Suppressor macrophage treated with lipopolysaccharide for 4 hours (primary cell): ENCODE results near the gene KCNIP3.
"Not testable (repeated sequence)": the region's sequence is repeated elsewhere in the genome, so short reads cannot be mapped to it uniquely, and the experiment has no call there.

Experiments used
- DNase-seq: peaks from one replicate; pipeline ENCODE4 v3.0.0-alpha.2; 2020

Gene KCNIP3

DNA sequence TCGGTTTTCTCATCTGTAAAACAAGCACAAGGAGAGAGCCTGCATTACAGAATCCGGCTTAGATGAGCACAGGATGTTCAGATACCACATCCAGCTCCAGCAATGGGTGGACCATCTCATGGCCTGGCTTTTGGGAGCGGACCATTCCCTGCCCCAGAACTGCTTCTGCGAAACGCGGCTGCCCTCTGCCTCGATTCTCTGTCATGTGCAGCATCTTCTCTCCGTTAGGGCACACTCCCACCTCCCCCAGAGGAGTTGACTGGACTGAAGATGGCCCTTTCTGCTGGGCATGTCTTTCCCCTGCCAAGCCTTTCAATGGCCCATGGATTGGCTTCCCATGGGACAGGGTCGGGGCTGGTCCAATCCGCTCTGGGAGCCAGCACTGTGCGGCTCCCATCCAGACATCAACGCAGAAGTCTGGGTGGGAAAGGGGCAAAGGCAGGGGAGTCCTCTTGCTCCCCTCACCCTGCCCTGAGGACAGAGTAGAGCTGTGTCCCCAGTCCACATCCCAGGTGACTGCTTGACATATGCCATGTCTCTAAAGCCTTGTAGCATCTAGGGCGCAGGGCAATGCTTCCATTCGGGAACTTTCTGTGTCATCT lies 91.0 kb downstream of the KCNIP3 start:
- DNase-seq: no peak

- no peak for DNase-seq
These were observed 91.7 kb downstream of the KCNIP3 start for GRCh38 chr2:95388856-95389244.

GRCh38 chr2:95389245-95390119 lies 92.3 kb downstream of the KCNIP3 start:
- DNase-seq: peak; percentile 67

- no peak for DNase-seq
These were observed 93.2 kb downstream of the KCNIP3 start for GRCh38 chr2:95390272-95390880.

GRCh38 chr2:95390881-95391321 lies 93.8 kb downstream of the KCNIP3 start:
- DNase-seq: no peak

GRCh38 chr2:95391641-95392310 lies 94.6 kb downstream of the KCNIP3 start:
- DNase-seq: no peak

DNA sequence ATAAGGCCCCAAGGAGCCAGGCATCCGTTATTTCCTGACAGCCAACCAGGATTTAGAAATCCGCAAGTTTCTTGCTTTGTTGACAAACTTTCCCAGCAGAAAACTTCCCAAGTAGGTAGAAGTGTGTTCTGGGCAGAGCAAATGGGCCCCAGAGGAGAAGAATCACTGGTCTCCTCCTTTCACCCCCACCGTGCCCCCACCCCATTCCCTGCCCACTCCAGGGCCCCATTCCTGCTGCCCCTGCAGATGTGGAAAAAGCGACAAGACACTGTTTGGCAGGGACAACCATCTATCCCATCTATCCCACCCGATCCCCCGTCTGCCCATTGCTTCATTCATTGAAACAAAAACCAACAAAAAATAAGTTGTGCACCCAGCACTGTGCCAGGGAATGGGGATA lies 95.2 kb downstream of the KCNIP3 start:
- no peak for DNase-seq

DNA sequence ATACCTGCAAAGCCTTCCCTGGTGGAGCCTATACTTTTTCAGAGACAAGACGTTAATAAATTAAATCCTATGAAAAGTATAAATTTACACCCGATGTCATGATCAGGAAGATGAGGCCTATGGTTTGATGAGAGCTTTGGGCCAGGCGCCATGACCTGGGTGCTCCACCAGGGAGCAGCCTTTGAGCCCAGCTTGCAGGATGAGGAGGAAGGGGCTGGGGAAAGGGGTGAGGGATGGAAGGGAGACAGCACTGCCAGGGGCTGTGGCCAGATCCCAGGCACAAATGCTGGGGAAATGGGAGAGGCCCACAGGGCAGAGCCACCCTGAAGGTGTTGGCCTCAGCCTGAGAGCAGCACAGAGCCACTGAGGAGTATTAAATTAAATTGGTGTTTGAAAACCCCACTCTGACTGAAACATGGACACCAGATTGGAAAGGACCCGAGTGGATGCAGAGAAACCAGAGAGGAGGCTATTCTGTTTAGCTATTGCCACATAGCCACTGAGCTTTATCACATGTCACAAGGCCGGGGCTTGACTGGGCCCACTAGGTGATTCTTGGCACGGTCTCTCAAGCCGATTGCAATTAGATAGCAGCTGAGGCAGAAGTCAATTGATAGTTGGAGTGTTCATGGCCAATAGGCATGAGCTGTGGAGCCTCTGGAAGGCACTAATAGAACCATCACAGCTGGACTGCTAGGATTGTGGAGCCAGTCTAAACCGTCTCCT lies 95.7 kb downstream of the KCNIP3 start:
- DNase-seq: no peak

DNA sequence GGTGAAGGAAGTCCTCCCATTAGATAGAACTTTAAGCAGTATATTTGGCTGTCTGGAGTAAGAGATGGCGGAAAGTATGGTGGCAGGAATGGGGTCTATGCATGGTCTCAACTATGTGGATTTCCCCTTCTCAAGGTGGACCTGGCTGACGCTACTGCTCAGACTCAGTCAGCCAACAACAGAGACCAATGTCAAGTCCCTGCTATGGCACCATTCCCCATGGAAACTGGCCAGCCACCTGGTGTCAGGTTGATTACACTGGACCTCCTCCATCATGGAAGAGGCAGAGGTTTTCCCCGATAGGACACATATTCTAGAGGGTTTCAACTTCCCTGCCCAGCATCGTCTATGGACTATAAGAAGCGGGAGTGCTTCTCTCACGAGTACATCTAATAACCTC lies 96.8 kb downstream of the KCNIP3 start:
- no peak for DNase-seq

- DNase-seq: no peak
These were observed 101.9 kb downstream of the KCNIP3 start for GRCh38 chr2:95399061-95399460.

GRCh38 chr2:95401480-95401879 lies 104.3 kb downstream of the KCNIP3 start:
- DNase-seq: no peak

DNA sequence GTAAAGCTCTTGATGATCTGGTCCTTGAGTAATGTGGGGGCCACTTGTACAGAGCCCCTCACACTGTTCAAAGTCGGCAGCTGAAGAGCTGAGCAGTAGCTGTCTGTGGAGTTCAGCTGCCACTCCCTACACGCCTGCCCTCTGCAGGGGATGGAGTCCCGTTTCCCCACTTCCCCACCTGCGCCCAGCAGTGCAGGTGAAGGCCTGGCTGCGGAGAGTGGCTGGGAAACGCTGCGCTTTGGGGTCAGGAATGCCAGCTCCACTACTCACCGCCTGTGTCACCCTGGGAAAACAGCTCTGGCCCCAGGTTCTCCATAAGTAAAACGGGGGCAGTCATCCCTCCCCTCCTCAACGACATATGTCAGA lies 104.8 kb downstream of the KCNIP3 start:
- peak; percentile 3 for DNase-seq

DNA sequence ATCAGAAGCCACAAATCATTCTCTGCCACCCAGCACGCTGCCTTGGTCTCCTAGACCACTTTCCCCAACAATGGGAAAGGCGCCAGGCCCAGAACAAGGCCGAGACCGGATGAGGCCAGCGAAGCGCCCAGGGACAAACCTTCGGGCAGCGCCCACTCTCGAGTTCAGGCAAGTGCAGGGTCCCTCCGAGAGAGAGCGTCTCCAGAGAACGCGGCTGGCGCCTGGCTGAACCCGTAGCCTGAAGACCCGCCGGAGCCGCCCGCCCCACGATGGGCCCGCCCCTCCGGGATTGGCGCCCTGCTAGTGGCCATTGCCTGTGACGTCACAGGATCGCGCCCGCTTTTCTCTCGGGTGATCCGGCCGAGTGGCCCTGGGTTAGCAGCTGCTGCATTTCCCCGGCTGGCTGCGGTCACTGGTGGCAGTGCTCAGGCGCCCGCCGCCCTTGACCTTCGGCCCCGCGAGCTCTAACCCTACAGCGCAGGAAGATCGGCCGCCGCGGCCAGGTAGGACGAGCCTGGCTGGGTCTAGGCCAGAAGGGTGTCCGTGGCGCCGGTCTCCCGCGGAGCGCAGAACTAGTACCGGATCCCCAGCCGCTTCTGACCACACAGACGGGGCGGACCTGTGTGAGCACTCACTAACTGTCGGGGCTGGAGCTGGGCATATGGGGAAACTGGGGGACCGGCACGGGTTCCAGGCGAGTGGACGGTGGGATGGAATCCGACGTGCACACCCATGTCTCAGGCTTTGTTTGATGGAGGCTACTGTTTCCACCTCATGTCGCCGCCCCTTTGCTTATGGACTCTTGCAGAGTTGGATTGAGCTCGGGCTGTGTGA lies 105.4 kb downstream of the KCNIP3 start, which contains the start of gene FAHD2A:
Gene FAHD2A (plus strand): TSS at position 339 of the 834 bp plus-strand sequence. CDS start 2,851 bp downstream, outside the sequence.
- peak; percentile 96 for DNase-seq

- DNase-seq: peak; percentile 48
These were observed 106.1 kb downstream of the KCNIP3 start for GRCh38 chr2:95403204-95403721.

GRCh38 chr2:95403824-95404223 lies 106.7 kb downstream of the KCNIP3 start:
- not testable (repeated sequence) for DNase-seq

GRCh38 chr2:95404676-95405075 lies 107.5 kb downstream of the KCNIP3 start:
- not testable (repeated sequence) for DNase-seq

DNA sequence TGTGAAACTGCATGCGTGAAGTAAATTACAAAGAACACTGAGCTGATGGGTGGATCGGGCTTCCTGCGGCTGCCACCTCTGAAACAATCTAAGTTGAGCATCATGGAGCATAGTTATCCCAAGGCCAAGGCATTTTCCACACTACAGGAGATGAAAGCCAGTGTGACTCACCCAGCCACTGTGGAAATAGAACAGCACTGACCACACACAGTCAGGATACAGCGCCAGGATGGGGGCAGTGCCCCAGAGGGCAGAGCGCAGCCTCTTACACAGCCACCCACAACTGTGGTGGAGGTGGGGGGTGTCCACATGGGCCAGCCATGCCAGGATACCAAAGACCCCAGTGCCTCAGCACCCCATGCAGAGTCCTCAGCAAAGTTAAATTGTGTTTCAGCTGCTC lies 114.1 kb downstream of the KCNIP3 start:
- DNase-seq: not testable (repeated sequence)

- peak; percentile 74 for DNase-seq
These were observed 117.0 kb downstream of the KCNIP3 start for GRCh38 chr2:95414015-95414594.

- not testable (repeated sequence) for DNase-seq
These were observed 118.0 kb downstream of the KCNIP3 start for GRCh38 chr2:95415138-95415537.

DNA sequence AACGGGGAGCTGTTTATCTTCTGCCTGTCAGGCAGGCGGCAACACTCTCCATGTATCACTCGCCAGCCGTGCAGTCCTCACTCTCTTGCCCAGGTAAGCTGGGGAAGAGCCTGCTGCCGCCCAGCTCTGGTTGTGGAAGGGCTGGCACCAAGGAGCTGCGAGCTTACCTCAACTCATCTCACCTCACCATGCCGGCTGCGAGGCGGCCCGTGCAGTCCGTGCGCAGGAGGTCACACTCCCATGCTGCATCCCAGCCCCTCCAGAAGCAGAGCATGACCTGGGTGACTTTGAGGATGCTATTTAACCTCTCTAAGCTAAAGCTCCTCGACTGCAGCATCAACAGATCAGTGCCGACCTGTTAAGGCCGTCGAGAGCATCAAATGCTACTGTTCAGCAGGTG lies 118.4 kb downstream of the KCNIP3 start:
- not testable (repeated sequence) for DNase-seq
